GM18868 (cell line): ENCODE data around the gene TOX2.

Experiments used
- ATAC-seq: cut with Tn5 transposase; IDR thresholded peaks from one replicate; pipeline ENCODE4 v1.9.1; 2021; ENCODE audit warnings: mild to moderate bottlenecking, moderate library complexity; ENCODE audit not compliant: unreplicated experiment

TOX2 gene

DNA sequence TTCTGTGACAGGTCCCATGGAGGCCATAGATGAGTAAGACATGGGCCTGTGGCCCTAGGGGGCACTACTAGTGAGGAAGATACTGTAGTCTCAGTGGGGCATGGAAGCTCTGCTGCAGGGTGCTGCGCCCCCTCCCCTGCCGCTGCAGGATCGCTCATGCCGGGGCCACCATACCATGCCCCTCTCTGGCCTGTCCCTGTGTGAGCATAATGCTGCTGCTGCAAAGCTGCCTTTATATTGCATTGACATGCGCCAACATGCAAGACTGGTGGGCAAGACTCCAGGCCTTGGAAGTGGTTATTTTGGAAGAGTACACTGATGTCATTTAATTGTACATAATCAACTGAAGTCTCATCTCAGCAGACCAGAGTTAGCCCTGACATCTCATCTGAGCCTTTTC lies 60.0 kb downstream of the TOX2 start:
- ATAC-seq: no peak

DNA sequence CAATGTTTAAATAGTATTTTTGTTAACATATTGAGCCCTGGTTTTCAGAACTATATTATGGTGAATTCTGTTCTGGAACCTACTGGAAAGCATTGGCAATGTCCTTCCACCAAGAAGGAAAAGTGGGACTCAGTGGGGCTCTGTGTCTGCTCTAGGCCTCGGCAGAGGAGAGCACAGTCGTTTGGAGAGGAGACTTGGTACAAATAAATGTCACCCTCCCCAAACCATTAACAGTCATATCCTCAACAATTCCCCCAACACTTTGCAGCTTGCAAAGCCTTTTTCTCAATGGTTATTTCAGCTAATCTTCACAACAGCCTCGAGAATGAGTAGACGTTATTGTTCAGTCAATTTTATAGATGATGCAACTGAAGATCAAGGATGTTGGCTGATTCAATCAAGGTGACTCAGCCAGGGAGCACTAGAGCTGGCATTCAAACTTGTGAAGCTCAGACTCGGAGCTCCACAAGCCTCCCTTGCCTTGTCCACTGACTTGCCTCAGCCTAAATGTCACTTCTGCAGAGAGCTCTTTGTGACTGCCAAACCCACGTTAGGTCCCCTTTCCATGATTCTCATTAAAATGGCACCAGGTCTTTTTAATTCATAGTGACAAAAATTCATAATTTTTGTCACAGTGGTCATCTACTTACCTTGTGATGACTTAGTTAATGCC lies 60.6 kb downstream of the TOX2 start:
- no peak for ATAC-seq

DNA sequence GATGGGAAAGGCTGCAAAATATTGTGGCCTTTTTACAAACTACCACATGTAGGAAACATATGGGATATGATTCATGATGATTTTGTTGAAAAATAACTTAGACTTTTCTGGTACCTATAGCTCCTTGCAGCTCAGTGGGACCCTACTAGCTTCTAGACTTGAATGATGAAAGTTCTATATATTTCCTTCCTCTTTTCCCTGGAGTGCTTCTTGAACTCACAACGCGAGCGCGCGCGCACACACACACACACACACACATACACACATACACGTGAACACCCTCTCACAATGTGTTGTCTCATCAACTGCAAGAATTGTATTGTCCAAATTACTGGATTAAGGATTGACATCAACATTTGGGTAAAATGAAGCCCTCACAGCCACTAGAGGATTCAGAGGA lies 61.9 kb downstream of the TOX2 start:
- ATAC-seq: no peak

DNA sequence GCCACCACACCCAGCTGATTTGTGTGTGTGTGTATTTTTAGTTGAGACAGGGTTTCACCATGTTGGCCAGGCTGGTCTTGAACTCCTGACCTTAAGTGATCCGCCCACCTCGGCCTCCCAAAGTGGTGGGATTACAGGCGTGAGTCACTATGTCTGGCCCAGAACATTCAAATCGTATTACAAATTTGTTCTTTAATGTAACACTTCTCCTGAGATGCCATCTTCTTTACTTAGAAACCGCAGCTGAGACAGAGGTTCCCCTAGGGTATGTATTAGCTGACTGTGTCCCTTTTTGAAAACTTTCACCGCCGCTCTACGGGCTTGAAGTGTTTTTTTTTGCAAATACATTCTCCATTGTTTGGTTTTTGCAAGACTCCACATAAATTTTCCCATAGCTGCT lies 62.6 kb downstream of the TOX2 start:
- ATAC-seq: no peak

DNA sequence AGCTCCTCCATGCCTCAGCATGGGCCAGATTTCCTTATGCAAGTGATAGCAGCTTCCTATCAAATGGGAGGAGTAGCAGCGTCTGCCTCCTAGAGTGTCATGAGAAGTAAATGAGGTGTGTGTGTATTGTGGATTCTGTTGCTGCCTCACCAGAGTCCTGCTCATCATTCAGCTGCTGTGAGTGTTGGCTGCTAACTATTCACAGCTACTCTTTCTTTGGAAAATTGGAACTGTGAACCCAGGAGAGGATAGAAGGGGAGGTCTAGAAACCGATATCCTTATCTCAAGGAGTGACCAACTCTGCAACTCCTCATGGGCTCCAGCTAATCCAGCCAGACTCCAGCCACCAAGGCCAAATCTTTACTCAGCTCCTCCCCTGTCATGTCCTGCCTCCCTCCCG lies 63.3 kb downstream of the TOX2 start:
- ATAC-seq: no peak

DNA sequence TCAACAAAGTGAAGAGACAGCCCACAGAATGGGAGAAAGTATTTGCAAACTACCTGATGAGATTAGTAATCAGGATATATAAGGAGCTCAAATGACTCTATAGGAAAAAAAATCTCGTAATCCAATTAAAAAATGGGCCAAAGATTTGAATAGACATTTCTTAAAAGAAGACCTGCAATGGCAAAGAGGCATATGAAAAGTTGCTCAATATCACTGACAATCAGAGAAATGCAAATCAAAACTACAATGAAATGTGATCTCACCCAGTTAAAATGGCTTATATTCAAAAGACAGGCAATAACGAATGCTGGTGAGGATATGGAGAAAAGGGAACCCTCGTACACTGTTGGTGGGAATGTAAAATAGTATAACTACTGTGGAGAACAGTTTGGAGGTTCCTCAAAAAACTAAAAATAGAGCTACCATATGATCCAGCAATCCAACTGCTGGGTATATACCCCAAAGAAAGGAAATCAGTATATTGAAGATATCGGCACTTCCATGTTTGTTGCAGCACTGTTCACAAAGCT lies 65.0 kb downstream of the TOX2 start:
- ATAC-seq: no peak

DNA sequence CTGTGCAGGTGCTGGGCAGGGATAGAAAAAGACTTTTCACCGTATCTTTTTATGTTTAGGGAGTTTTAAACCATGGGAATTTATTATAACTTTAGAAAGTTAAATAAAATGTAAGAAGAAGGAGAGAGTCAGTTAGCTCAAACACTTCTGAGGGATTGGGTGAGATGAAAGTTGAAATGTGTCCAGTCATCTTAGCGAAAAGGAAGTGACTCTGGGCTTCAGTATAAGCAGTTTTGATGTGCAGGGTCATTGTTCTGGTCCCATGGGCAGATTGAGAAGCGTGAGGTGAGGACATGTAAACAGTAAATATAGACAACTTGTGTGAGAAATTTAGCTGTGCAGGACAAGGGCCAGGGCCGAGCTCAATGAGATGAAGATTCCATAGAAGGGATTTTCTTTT lies 66.9 kb downstream of the TOX2 start:
- peak; percentile 48 for ATAC-seq

DNA sequence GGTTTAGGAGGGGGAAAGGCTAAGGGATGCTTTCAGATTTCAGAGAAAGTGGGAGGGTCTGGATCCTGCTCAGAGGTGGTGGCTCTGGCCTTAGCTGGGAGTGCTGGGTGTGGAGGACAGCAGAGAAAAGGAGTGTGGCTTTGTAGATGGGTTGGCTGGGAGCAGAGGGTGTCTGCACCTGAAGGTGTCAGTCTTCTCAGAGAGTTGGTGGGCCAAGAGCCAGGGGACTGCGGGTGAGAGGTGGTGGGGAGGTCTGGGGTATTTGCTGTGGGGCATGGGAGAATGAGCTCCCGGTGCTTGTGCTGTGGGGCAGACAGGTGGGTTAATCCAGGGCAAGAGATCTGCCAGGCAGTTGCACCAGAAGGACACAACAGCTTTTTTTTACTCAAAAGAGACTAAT lies 67.4 kb downstream of the TOX2 start:
- no peak for ATAC-seq

DNA sequence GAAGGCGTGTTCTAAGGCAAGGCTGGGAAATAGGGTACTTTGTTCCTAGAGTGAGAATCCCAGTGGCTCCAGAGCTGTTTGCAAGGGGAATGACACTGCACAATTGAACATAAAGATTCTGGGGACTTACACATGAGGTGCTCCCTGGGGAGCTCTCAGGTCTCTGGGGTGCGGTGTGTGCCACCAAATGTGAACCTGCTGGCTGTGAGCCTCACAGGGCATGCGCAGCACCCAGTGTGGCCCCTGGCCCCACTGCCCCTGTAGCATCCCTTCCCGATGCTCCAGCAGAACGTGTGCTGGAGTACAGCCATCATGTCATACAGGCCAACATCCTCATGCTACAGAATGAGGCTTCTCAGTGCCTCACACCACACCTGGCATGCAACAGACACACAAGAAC lies 68.2 kb downstream of the TOX2 start:
- ATAC-seq: no peak

DNA sequence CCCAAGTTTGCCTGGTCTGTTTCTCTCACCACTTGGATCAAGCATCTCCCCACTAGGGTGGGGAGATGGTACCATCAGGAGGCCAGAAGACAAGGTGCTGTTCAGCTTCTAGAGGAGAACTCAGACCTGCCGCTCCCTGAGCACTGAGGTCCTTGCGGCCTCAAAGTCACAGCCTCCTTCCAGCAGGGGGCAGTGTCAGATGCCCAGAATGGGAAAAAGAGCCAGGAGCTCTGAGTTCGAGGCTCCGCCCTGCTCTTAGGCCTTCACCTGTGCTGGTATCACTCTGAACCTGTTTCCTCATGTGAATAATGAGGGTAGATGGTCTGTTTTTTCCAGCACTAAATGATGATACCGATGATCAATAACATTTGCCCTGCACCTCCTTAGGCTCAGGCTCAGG lies 68.7 kb downstream of the TOX2 start:
- no peak for ATAC-seq

DNA sequence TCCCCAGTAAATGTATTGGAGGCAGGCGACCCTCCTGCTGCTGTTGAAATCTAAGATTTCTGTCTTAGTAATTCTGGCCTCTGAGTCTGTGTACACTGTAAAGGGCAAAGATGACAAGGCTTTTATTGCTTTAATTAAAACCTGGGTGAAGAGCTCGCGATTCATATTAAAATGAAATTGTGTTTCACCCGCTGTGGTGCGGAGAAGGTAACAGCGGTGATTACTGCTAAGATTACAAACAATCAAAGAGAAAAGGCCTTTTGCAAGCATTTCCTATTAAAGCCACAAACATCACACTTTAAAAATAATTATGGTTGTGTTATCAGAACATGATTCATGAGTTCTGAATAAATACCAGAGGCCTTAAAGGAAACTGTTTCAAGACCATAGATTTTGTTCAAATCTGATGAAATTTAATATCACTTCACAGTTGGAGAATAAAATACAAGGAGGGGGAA lies 69.3 kb downstream of the TOX2 start:
- no peak for ATAC-seq

DNA sequence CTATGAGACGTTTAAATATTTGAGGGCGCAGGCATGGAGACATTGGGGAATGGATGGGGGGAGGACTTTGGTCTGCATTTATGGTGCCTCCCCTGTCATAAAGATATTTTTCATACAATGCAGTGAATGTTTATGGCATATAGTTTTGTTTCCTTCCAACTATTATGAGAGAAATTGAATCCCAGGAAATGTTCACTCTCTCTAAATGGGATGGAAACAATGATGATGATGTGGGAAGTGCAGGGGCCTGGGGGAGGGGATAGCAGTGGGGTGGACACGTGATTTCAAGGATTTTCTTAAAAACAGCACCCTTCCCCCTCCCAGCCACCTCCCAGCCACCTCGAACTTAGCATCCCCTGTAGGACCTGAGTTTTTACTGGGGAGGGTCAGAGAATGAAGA lies 69.9 kb downstream of the TOX2 start:
- ATAC-seq: no peak

DNA sequence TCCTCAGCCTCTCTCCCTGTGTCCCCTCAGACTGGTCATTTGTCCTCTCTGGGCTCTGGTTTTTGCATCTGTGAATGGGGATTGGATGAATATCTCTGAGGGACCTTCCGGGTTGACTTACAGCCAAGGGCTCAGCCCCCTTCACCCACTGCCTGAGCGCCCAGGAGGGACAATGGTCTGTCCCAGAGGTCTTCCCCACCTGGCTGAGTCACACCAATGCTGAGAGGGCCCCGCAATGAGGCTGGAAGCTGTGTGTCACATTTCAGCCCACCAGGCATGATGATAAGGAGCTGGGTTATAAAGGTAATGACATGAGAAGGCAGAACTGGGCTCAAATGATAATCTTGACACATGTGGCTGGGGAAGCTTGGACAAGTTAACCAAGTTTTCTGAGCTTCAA lies 70.5 kb downstream of the TOX2 start:
- no peak for ATAC-seq

DNA sequence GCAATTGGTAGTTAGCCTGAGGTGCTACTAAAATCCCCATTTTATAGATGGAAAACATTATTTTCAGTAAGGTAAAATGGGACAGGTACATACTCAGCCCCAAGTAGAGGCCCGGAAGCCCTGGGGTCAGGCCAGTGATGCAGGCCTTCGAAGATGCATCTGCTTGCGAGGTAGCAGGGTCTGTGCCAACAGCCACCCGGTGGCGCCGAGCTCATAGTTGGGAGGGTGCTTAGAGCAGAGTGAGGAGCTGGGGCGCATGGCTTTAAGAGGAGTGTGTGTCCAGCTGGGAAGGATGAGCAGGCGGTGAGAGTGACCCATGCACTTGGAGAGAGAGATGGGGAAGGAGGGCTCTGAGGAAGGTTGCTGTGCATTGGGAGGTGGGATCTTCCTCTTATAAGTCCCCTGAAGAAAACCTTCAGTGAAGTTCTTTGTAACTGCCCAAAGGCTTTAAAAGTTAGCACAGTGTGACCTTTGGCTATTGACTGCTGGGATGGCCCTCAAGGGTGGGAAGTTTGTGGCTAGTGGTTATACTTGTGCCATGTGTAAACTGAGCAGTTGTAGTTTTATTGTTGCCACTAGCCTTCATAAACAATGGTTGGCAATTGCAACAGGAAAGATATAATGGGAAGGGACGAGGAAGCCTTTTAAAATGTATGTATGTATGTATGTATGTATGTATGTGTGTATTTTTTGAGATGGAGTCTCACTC lies 71.1 kb downstream of the TOX2 start:
- no peak for ATAC-seq

DNA sequence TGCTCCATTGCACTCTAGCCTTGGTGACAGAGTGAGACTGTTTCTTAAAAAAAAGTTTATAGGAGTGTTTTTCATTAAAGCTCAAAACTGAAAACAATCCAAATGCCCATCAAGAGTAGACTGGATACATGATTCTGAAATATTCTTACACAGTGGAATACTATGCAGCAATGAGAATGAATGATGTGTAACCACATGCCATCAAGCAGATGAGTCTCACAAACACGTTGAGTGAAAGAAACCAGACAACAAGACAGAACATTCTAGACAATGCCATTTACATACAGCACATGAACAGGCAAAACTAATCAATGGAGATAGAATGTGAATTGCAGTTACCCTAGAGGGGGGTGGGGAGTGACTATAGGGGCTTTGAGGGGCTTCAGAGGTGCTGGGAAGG lies 72.4 kb downstream of the TOX2 start:
- no peak for ATAC-seq

DNA sequence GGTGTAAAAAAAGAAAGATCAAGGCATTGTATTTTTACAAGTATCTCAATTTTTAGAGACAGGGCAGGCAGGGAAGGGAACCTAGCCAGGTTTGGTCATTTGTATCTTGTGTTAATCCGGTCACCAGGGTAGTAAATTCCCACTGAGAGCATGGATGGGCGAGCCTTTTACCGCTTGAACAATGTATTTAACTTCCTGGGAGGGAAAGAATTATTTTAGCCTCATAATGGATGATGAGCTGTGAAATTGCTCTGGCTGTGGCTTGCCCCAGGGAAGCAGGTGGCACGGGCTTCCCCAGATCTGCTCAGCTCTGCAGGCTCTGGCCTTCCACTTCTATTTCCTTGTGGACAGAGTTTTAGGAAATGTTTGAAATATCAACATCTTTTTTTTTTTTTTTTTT lies 72.9 kb downstream of the TOX2 start:
- no peak for ATAC-seq

DNA sequence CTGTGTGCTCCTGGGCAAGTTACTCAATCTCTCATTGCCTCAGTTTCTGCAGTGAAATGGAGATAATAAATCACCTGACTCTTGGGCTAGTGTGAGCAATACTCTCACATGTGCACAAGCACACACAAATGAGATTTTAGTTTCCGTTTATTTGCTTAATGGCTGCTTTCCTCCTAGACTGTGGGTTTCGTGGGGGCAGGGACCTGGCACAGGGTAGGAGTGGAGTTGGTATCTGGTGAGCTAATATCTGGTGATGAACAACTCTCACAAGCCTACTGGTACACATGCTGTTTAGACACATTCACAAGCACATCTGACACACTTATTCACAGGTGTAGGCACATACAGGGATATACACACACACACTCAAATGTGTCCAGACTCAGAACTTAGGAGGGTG lies 73.8 kb downstream of the TOX2 start:
- ATAC-seq: no peak

DNA sequence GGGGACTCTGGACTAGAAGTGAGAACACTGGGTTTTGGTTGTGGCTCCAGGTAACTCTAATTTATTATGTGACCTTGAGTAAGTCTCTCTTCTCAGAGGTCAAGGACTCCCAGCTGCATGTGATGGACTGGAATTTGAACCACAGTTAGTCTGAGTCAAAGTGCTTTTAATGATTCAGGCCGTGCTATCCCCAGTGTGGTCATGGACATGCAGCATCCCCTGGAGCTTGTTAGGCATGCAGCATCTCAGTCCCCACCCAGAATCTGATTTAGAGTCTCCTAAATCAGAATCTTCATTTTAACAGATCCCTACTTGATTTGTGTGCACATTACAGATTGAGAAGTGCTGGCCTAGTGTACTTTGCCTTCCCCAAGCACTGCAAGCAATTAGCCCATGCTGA lies 74.2 kb downstream of the TOX2 start:
- no peak for ATAC-seq

DNA sequence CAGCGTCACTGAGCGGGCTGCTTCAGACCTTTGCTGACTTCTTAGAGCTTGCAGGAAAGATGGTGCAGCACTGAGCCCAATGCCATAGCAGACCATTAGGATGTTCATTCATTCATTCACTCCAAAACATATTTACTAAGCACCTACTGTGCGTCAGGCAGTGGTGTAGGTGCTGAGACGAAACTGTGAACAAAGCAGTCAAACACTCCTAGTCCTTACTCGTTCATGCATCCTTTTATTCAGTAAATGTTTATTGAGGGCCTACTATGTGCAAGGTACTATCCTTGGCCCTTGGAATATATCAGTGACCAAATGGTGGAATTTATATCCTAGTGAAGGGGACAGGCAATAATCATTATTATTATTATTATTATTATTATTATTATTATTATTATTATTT lies 76.6 kb downstream of the TOX2 start:
- no peak for ATAC-seq

DNA sequence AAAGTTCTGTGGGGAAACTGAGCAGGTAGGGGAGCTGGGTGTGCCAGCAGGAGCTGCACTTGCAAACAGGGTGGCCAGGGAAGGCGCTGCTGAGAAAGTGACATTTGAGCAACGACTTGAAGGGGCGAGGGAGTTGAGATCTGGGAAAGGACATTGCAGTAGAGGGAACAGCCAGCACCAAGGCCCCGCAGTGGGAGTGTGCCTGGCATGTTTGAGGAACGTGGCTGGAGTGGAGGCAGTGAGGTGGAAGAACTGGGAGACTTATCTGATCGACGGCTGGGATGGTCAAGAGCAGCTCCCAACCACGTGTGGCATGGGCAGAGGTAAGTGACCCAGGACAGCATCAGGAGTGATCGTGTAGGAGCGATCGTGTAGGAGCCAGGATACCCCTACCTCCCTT lies 77.3 kb downstream of the TOX2 start:
- no peak for ATAC-seq

DNA sequence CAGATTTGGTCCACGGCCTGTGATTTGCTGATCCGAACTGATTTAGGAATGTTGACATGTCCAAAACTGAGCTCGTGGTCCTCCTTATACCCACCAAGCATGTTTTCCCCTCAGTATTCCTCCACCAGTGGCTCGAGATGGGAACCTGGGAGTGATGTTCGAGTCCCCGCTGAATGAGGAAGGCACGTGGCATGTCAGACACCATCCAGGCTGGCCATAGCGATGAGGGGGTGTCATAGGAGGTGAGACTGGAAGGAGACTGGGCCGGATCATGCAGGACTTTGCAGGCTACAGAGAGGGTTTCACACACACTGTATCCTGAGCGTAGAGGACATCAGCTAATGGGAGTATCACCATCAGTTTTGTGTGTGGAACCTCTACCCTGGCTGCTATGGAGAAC lies 78.2 kb downstream of the TOX2 start:
- ATAC-seq: no peak

DNA sequence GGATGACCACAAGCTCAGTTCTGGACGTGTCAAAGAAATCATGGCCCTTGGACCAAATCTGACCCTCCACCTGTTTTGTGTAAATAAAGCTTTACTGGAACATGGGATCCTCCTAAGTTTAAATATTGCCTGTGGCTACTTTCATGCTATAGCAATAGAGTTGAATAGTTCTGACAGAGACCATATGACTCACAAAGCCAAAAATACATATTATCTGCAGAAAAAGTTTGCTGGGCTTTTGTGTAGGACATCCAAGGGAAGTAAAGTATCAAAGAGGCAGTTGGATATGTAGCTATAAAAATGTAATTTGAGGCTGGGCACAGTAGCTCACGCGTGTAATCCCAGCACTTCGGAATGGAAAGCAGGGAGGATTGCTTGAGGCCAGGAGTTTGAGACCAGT lies 78.9 kb downstream of the TOX2 start:
- ATAC-seq: no peak
